A549 (cell line): ENCODE results near the gene EVI5L.

Experiments
- CEBPB ChIP-seq, 2 experiments: fragments of >200 bp in 1 of 2; sonication (Bioruptor Twin) in 1 of 2; formaldehyde crosslinking in 1 of 2; IDR thresholded peaks; 2 replicates each; pipeline ENCODE4 v1.6.1; 2012 to 2016
- EP300 ChIP-seq, 2 experiments: fragments of >200 bp; sonication (Bioruptor Twin); formaldehyde crosslinking; IDR thresholded peaks; 2 replicates in 1 of 2; 3 replicates in 1 of 2; pipeline ENCODE4 v1.6.1; 2016 to 2017
- NFE2L2 ChIP-seq: fragments of 150-350 bp; conservative IDR thresholded peaks from 2 replicates; pipeline ENCODE4 v1.6.1; 2014; ENCODE audit warnings: low read length
- PBX3 ChIP-seq: IDR thresholded peaks from 2 replicates; pipeline ENCODE4 v1.6.1; 2012
- POLR2A ChIP-seq: IDR thresholded peaks from 2 replicates; pipeline ENCODE4 v1.6.1; 2012; ENCODE audit warnings: mild to moderate bottlenecking, low read length
- RNF2 ChIP-seq: fragments of 200-600 bp; sonication (generic); IDR thresholded peaks from 2 replicates; pipeline ENCODE4 v1.6.1; 2016; ENCODE audit warnings: low read depth, mild to moderate bottlenecking, antibody characterized with exemption, moderate library complexity, borderline replicate concordance
- SMC3 ChIP-seq: fragments of >200 bp; sonication (Bioruptor Twin); formaldehyde crosslinking; IDR thresholded peaks from 3 replicates; pipeline ENCODE4 v1.6.1; 2018; ENCODE audit warnings: inconsistent platforms
- SREBF2 ChIP-seq: fragments of 450-650 bp; IDR thresholded peaks from 2 replicates; pipeline ENCODE4 v1.6.1; 2014; ENCODE audit warnings: mild to moderate bottlenecking, moderate library complexity
- TF ChIP-seq, protein P1 (sequence below): fragments of >200 bp; sonication (Bioruptor Twin); formaldehyde crosslinking; IDR thresholded peaks from 3 replicates; pipeline ENCODE4 v1.5.1; 2016
- TF ChIP-seq, protein P2 (sequence below): fragments of 150-350 bp; IDR thresholded peaks from 2 replicates; pipeline ENCODE4 v1.6.1; 2014; ENCODE audit warnings: low read depth, mild to moderate bottlenecking, low read length

GRCh38 chr19:7879111-7879807 is 49.2 kb downstream of the EVI5L start:
- TF ChIP-seq, protein P1, sequence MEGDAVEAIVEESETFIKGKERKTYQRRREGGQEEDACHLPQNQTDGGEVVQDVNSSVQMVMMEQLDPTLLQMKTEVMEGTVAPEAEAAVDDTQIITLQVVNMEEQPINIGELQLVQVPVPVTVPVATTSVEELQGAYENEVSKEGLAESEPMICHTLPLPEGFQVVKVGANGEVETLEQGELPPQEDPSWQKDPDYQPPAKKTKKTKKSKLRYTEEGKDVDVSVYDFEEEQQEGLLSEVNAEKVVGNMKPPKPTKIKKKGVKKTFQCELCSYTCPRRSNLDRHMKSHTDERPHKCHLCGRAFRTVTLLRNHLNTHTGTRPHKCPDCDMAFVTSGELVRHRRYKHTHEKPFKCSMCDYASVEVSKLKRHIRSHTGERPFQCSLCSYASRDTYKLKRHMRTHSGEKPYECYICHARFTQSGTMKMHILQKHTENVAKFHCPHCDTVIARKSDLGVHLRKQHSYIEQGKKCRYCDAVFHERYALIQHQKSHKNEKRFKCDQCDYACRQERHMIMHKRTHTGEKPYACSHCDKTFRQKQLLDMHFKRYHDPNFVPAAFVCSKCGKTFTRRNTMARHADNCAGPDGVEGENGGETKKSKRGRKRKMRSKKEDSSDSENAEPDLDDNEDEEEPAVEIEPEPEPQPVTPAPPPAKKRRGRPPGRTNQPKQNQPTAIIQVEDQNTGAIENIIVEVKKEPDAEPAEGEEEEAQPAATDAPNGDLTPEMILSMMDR: no peak
- TF ChIP-seq POLR2A: no peak
- TF ChIP-seq RNF2: no peak
- TF ChIP-seq CEBPB (IDR thresholded peaks at IDR 0.05): no peak
- TF ChIP-seq SMC3: no peak
- TF ChIP-seq EP300 (IDR thresholded peaks at IDR 0.05): no peak
- TF ChIP-seq, protein P2, sequence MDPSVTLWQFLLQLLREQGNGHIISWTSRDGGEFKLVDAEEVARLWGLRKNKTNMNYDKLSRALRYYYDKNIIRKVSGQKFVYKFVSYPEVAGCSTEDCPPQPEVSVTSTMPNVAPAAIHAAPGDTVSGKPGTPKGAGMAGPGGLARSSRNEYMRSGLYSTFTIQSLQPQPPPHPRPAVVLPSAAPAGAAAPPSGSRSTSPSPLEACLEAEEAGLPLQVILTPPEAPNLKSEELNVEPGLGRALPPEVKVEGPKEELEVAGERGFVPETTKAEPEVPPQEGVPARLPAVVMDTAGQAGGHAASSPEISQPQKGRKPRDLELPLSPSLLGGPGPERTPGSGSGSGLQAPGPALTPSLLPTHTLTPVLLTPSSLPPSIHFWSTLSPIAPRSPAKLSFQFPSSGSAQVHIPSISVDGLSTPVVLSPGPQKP: no peak
- TF ChIP-seq SREBF2: no peak
- TF ChIP-seq NFE2L2: no peak
- no peak for TF ChIP-seq PBX3
